GM23248 (cell line): Measurements from ENCODE around the gene ADCYAP1R1.

Experiments
- EZH2 ChIP-seq: fragments of 200-600 bp; sonication (generic); IDR thresholded peaks from 2 replicates; pipeline ENCODE4 v1.6.1; 2018; ENCODE audit warnings: antibody characterized with exemption, mild to moderate bottlenecking; ENCODE audit not compliant: insufficient read depth, poor library complexity, severe bottlenecking
- EZH2phosphoT487 ChIP-seq: fragments of 200-600 bp; sonication (generic); IDR thresholded peaks from 2 replicates; pipeline ENCODE4 v1.6.1; 2018; ENCODE audit warnings: antibody characterized with exemption, moderate library complexity, mild to moderate bottlenecking, low read depth; ENCODE audit not compliant: insufficient read depth

DNA sequence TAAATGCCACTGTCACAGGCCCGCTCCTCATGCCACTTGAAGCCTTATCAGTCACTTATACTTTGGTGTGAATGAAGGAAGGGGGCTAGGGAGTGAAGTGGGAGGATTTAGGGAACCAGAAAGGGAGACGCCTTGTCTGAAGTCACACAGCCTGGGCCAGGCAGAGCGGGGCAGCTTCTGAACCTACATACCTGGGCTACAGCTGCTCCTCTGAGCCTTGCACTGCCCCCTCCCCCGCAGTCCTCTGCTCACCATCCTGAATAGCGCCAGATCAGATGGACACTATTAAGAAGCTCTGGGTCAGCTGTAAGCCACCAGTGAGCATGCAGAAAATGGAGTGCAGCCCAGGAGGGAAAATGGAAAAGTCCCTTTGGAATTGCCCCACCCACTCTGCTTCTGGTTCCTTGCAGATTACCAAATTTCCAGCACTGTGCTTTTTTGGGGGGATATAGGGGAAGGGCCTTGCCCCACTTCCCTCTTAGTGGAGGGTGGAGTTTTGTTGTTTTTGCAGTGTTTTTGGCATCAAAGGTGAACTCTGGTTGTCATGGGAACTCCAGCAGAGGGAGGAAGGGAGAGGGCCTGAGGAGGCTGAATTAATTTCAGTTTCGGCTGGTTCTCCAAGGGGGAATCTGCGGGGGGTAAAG, 35.0 kb upstream of the ADCYAP1R1 start:
- no peak for TF ChIP-seq EZH2phosphoT487
- no peak for TF ChIP-seq EZH2
